ENCODE results near the gene C1QTNF7. TPM values are rescaled to one million over a fixed set of nuclear protein-coding genes. Genes with fewer than 3 reads are reported as not detected.

The C1QTNF7 gene
- 3.7 TPM for total RNA-seq

DNA sequence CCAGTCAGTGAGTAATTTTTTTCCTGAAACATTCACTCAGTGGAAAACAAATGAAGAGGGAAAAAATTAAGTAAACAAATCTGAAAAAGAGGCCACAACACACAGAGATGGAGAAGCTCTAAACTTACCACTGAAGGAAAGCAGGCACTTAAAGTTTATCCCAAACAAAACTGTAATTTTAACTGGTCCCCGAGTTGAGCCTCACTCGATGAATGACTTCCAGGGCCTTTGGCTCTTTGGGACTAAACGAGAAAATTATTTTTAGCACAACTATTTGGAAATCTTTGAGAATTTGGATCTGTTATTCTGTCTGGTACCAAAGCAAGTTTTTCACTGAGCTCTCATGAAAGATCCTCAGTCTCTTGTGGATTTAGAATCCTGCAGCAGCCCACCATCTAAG lies at the start of gene C1QTNF7:
TSS of gene C1QTNF7 (plus strand) at position 333 of the 400 bp plus-strand sequence. CDS start 7,711 bp downstream, outside the sequence.
- DNase-seq = no peak

DNA sequence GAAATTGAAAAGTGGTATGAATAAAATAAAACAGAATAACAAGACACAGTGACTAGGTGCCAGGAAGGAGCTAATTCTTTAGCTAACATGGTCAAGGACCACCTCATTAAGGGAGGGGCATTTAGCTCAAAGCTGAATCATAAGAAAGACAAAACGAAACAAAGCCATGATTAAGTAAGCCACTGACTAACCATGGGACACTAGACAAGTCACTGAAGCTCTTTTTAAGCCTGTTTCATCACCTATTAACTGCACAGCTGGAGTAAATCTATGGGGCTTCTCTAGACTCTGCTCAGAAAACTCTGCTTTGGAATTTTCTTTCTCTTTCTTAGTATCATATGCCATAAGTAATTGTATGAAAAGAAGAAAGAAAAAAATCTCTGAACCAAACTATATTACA lies 49.8 kb upstream of the C1QTNF7 start:
- no peak for DNase-seq

- DNase-seq = no peak
These were observed 49.3 kb upstream of the C1QTNF7 start for GRCh38 chr4:15378493-15378892.

DNA sequence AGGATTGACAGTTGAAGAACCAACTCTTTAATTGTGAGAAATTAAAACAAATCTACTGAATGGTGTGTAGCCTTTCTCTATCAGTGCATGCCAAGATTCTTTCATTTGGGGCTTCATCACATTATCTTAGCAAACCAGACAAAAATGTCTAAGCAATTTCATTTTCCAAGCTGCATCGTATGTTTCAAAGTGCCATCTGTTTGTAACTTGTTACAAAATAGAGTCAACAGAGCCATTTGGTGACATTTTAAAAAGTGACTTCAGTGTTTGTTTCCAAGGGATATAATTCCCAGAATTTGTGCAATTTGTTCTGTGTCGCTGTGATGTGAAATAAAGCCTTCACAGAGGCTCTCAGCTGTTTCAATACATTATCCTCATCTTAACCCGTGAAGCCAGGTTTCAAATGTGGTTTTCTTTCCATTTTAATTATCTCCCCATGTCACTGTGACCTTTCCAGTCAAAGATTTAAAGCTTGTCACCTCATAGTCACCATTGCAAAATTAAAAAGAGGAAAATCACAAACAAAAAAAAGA lies 46.0 kb upstream of the C1QTNF7 start:
- peak; percentile 84 for DNase-seq

- no peak for DNase-seq
These were observed 45.1 kb upstream of the C1QTNF7 start for GRCh38 chr4:15382669-15383273.

DNA sequence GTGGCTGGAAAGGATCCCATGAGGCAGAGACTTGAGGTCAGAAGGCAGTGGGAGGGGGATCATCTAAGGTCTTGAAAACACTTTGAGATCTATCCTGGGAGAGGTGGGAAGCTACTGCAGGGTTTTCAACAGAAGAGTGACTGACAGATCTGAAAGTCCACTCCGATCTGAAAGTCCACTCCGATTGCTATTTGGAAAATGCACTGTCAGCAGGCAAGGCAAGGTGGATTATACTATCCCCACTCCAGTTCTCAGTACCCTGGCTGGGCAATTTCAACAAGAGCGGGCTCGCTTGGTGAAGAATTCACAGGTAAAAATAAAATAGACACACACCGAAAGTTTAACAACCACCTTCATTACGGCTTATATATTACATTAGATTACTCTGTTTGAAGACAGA lies 42.3 kb upstream of the C1QTNF7 start:
- no peak for DNase-seq

DNA sequence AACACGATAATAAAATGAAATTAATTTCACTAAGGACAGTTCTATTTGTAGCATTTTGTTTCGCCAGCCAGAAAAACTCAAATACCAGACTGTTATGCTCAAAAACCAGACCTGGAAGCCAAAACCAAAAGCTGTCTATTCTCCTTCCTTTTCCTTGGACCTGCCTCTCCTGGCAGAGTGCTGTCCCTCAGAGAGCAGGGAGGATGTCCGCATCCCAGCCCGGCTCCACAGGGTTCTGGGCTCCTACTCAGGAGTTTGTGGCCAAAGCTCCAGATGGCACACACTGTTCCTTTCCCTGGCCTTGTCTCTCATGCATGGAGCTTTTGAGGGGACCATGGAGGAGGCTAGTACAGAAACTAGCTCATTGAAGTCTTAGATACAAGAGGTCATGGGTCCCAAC lies 41.9 kb upstream of the C1QTNF7 start:
- no peak for DNase-seq

GRCh38 chr4:15390494-15390893 lies 37.3 kb upstream of the C1QTNF7 start:
- peak; percentile 41 for DNase-seq

DNA sequence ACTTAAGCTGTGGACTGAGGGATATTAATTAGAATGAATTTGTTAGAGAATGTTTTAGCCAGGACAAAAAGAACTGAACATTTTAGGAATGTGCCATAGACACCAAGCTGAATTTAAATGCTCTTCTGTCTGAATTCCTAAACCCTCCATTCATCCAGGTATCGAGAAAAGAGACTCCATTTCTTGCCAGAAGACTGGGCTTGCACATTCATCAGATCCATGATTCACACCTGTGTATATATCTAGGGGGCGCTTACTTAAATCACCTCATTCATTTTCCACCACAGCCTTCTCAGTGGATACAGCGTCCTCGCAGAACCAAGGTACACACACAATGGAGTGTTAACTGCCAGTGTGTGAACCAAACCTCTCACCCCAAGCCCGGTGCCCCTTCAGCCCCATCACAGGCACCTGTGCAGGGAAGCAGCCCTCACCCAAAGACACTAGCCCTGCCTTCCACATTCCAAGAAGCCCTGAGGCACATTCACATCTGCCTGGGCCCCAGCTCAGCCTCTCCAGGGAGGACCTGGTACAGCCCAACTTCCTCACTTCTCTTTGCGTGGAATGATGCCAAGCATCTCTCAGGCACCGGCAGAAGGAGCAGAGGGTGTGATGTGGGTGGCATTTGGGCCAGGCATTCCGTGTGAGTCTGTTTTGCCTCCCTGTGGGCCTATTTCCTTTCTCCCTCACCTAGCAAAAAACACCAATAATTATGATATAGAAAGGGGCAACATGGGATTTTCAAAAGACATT lies 35.6 kb upstream of the C1QTNF7 start:
- no peak for DNase-seq

DNA sequence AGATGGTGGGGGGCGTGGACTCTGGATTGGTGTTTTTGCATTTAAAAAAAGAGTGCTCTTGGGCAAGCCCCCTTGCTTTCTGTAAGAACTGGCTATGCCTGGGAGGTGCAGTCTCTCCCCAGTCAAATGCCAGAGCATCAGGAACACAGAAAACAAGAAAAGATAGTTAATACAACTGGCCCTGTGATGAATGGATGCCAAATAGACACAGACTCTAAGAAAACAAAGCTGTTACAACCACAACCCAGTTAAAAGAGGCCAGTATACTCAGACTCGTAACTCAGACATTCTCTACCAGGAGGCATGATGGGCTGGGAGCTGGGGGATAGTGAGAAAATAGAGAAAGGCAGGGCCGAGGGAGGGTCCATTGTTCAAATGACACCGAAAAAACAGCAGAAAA lies 32.5 kb upstream of the C1QTNF7 start:
- no peak for DNase-seq

GRCh38 chr4:15396157-15396800 lies 31.6 kb upstream of the C1QTNF7 start:
- no peak for DNase-seq

DNA sequence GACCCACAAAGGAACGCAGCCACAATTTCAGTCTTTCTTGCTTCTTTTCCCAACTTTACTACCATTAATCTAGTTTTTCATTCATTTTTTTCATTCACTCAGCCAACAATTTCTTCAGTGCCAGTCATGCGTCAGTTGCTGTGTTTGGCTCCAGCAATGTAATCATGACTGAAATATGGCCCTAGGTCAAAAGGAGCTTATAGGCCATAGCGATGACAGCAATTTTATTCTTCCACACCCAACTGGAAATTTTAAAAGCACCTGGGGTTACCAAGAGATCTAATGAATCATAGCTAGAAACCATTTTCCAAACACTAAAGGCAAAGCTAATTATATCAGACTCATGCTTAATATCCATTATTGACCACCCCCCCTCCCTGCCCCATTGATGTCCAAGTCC lies 29.8 kb upstream of the C1QTNF7 start:
- DNase-seq = no peak

GRCh38 chr4:15398732-15399131 lies 29.1 kb upstream of the C1QTNF7 start:
- no peak for DNase-seq

GRCh38 chr4:15400226-15400625 lies 27.6 kb upstream of the C1QTNF7 start:
- DNase-seq = peak; percentile 40

DNA sequence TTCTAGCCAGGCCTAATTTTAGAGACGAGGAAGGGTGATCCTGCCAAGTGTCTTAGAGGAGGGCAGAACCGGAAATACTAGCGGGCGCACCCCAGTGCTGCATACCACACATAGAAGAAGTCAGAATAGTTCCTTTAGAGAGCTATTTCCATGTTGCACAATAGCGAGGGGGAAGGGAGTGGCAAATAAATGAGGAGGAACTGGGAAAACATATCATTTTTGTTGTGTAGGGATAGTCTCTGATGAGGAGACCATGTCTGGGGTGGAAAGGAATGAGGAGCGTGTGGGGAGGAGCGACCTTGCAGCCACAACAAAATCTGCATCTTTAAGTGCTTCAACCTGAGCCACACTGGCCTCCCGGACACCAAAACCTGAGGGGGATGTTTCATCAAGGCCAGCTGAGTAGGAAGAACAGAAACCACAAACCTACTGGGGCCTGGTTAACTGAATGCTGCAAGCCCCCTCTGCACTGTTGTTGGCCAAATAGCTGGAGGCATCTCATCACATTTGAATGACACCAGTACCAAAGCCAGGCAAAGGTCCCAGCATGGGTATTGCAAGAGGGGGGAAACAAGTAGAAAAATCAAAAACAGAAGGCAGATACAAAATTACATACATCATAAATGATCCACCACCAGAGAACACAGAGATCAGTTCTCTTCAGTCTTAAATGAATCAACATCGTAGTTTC lies 26.7 kb upstream of the C1QTNF7 start:
- DNase-seq = peak; percentile 24

GRCh38 chr4:15402146-15402545 lies 25.7 kb upstream of the C1QTNF7 start:
- DNase-seq = no peak

DNA sequence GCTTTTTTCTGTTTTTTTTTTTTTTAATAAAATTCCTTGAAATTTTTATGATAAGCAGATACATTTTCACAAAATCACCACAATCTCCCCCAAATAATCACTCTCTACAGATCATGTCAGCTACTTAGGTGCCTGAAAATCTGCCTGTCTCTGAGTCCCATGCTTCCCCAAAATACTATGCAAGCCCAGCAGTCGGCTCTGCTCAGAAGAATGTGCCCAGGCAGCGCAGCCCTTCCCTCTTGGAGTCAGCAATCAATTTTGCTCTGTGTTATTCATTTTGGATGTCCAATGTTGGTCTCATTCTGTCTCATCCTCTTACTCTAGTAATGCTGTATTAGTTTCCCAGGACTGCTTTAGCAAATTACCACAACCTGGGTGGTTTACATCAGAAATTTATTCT lies 24.9 kb upstream of the C1QTNF7 start:
- no peak for DNase-seq

GRCh38 chr4:15405018-15405417 lies 22.8 kb upstream of the C1QTNF7 start:
- no peak for DNase-seq

DNA sequence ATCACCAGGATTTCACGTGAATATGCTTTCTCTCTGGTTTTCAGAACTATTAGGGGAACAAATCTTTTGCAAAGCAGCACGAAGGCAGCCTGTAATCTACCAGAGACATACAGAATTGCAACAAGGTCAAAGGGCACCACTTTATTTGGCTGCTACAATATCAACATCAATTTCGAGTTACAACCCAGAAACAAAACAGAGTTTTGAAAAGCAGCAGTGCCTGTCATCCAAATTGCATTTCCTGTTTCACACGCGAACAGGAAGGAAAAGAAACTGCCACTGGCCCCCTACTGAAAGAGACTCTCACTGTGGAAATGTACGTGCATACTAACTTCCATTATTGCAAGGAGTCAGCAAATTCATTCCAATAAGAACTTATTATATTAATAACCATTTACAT lies 17.1 kb upstream of the C1QTNF7 start:
- peak; percentile 35 for DNase-seq

- no peak for DNase-seq
These were observed 15.4 kb upstream of the C1QTNF7 start for GRCh38 chr4:15412461-15412860.

- no peak for DNase-seq
These were observed 14.7 kb upstream of the C1QTNF7 start for GRCh38 chr4:15413010-15413622.

DNA sequence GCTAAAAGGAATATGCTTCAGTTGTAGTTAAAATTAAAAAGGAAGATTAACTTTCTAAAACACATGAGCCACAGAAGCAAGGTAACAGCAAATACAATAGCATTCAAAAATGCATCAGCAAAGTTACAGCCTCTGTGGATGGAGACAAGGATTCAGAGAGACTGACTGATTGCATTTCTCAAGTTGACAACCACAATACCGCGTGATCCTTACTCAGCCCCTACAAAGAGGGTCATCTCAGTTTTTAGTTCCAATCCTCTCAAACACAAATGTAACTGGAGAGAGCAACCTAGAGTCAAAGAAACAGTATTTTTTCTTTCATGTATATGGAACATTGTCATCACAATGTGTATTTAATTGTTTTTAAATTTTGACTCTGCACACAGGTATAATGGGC lies 14.2 kb upstream of the C1QTNF7 start:
- DNase-seq = no peak
